IPS-15b (cell line): ENCODE measurements around the gene ZNF292.

Source experiments
- H3K27me3 ChIP-seq: one replicate; pipeline ENCODE4 v1.6.1; 2013; ENCODE audit warnings: low read length; ENCODE audit not compliant: control insufficient read depth, insufficient read depth
- H3K36me3 ChIP-seq: one replicate; pipeline ENCODE4 v1.6.1; 2013; ENCODE audit warnings: low read length; ENCODE audit not compliant: control insufficient read depth, insufficient read depth
- H3K4me1 ChIP-seq: one replicate; pipeline ENCODE4 v1.6.1; 2013; ENCODE audit warnings: mild to moderate bottlenecking, low read length; ENCODE audit not compliant: control insufficient read depth, insufficient read depth
- H3K4me3 ChIP-seq: one replicate; pipeline ENCODE4 v1.5.1; 2013; ENCODE audit warnings: low read depth, low read length
- H3K9ac ChIP-seq: one replicate; pipeline ENCODE4 v1.6.1; 2013; ENCODE audit warnings: low read depth, mild to moderate bottlenecking, low read length
- H3K9me3 ChIP-seq: one replicate; pipeline ENCODE4 v1.6.1; 2013; ENCODE audit warnings: mild to moderate bottlenecking, low read length; ENCODE audit not compliant: control insufficient read depth, insufficient read depth

The ZNF292 gene

GRCh38 chr6:87165185-87165584 lies 9.8 kb downstream of the ZNF292 start:
- Histone ChIP-seq H3K36me3 (no peaks in the 10 kb centered on the region), H3K27me3 (no peaks in the 10 kb centered on the region), H3K9ac (no peak overlapping the region), H3K4me3 (no peak overlapping the region), H3K9me3 (no peaks in the 10 kb centered on the region), H3K4me1 (peaks cover 28% of the 10 kb centered on the region)

GRCh38 chr6:87171938-87172633 lies 16.7 kb downstream of the ZNF292 start:
- no peaks in the 10 kb centered on the region for H3K36me3 ChIP-seq
- H3K4me1 ChIP-seq = peaks cover 35% of the 10 kb centered on the region
- no peak overlapping the region for H3K9ac ChIP-seq

GRCh38 chr6:87174078-87174579 lies 18.8 kb downstream of the ZNF292 start:
- no peak overlapping the region for H3K4me3 ChIP-seq
- H3K4me1 ChIP-seq = peaks cover 36% of the 10 kb centered on the region
- H3K27me3 ChIP-seq = no peaks in the 10 kb centered on the region
- H3K36me3 ChIP-seq = no peaks in the 10 kb centered on the region
- H3K9ac ChIP-seq = no peak overlapping the region
- H3K9me3 ChIP-seq = no peaks in the 10 kb centered on the region

More at GRCh38 chr6:87171938-87172633, 16.7 kb downstream of the ZNF292 start:
- Histone ChIP-seq H3K9me3 (no peaks in the 10 kb centered on the region), H3K4me3 (no peak overlapping the region), H3K27me3 (no peaks in the 10 kb centered on the region)

GRCh38 chr6:87176493-87176892 lies 21.1 kb downstream of the ZNF292 start:
- Histone ChIP-seq H3K4me1 (peaks cover 43% of the 10 kb centered on the region), H3K9ac (no peak overlapping the region), H3K27me3 (no peaks in the 10 kb centered on the region), H3K36me3 (no peaks in the 10 kb centered on the region), H3K9me3 (no peaks in the 10 kb centered on the region), H3K4me3 (no peak overlapping the region)

GRCh38 chr6:87180105-87180728 lies 24.9 kb downstream of the ZNF292 start:
- no peaks in the 10 kb centered on the region for H3K27me3 ChIP-seq
- H3K9me3 ChIP-seq = no peaks in the 10 kb centered on the region
- H3K9ac ChIP-seq = no peak overlapping the region
- no peaks in the 10 kb centered on the region for H3K36me3 ChIP-seq
- peaks cover 32% of the 10 kb centered on the region for H3K4me1 ChIP-seq
- peak overlapping the region; percentile 3 for H3K4me3 ChIP-seq

GRCh38 chr6:87181903-87182302 lies 26.5 kb downstream of the ZNF292 start:
- no peaks in the 10 kb centered on the region for H3K27me3 ChIP-seq
- no peak overlapping the region for H3K9ac ChIP-seq
- no peak overlapping the region for H3K4me3 ChIP-seq
- no peaks in the 10 kb centered on the region for H3K36me3 ChIP-seq
- H3K4me1 ChIP-seq = peaks cover 30% of the 10 kb centered on the region
- no peaks in the 10 kb centered on the region for H3K9me3 ChIP-seq

- Histone ChIP-seq H3K36me3 (no peaks in the 10 kb centered on the region), H3K9ac (no peak overlapping the region), H3K27me3 (no peaks in the 10 kb centered on the region), H3K9me3 (no peaks in the 10 kb centered on the region), H3K4me1 (peaks cover 30% of the 10 kb centered on the region), H3K4me3 (no peak overlapping the region)
Measured at GRCh38 chr6:87182321-87182720, 27.0 kb downstream of the ZNF292 start.

GRCh38 chr6:87182940-87183339 lies 27.6 kb downstream of the ZNF292 start:
- no peaks in the 10 kb centered on the region for H3K9me3 ChIP-seq
- no peak overlapping the region for H3K9ac ChIP-seq
- no peaks in the 10 kb centered on the region for H3K36me3 ChIP-seq
- H3K4me1 ChIP-seq = peaks cover 30% of the 10 kb centered on the region
- no peaks in the 10 kb centered on the region for H3K27me3 ChIP-seq
- H3K4me3 ChIP-seq = no peak overlapping the region

GRCh38 chr6:87183687-87184086 lies 28.3 kb downstream of the ZNF292 start:
- Histone ChIP-seq H3K9ac (no peak overlapping the region), H3K9me3 (no peaks in the 10 kb centered on the region), H3K36me3 (no peaks in the 10 kb centered on the region), H3K4me1 (peaks cover 24% of the 10 kb centered on the region), H3K4me3 (no peak overlapping the region), H3K27me3 (no peaks in the 10 kb centered on the region)

- H3K4me3 ChIP-seq = no peak overlapping the region
- H3K9me3 ChIP-seq = no peaks in the 10 kb centered on the region
- no peaks in the 10 kb centered on the region for H3K27me3 ChIP-seq
- no peak overlapping the region for H3K9ac ChIP-seq
- peaks cover 20% of the 10 kb centered on the region for H3K4me1 ChIP-seq
- H3K36me3 ChIP-seq = no peaks in the 10 kb centered on the region
Measured at GRCh38 chr6:87184762-87185250, 29.4 kb downstream of the ZNF292 start.

- Histone ChIP-seq H3K9ac (no peak overlapping the region), H3K4me1 (no peaks in the 10 kb centered on the region), H3K9me3 (no peaks in the 10 kb centered on the region), H3K36me3 (no peaks in the 10 kb centered on the region), H3K27me3 (no peaks in the 10 kb centered on the region), H3K4me3 (no peak overlapping the region)
Measured at GRCh38 chr6:87196275-87196842, 41.0 kb downstream of the ZNF292 start.

- no peaks in the 10 kb centered on the region for H3K36me3 ChIP-seq
- peaks cover 2% of the 10 kb centered on the region for H3K4me1 ChIP-seq
- no peaks in the 10 kb centered on the region for H3K9me3 ChIP-seq
- no peaks in the 10 kb centered on the region for H3K27me3 ChIP-seq
- H3K9ac ChIP-seq = no peak overlapping the region
- no peak overlapping the region for H3K4me3 ChIP-seq
Measured at GRCh38 chr6:87197547-87197946, 42.2 kb downstream of the ZNF292 start.
